HAP-1 (cell line): ENCODE measurements around the gene SLC30A10.
"Not testable (repeated sequence)": the region's sequence is repeated elsewhere in the genome, so short reads cannot be mapped to it uniquely, and the experiment has no call there.

Experiments used
- DNase-seq, 2 experiments: peaks; one replicate each; pipeline ENCODE4 v3.0.0-alpha.2; 2016 to 2020; ENCODE audit warnings: low spot score in 2 of 2
- H3K27me3 ChIP-seq: fragments of 250-450 bp; sonication (Bioruptor Pico); 2 replicates; pipeline ENCODE4 v1.5.1; 2020; ENCODE audit warnings: low read depth, mild to moderate bottlenecking, moderate library complexity
- H3K36me3 ChIP-seq: fragments of 250-450 bp; sonication (Bioruptor Pico); replicated peaks from 2 replicates; pipeline ENCODE4 v1.5.1; 2020; ENCODE audit warnings: mild to moderate bottlenecking
- H3K4me1 ChIP-seq: fragments of 250-450 bp; sonication (Bioruptor Pico); 2 replicates; pipeline ENCODE4 v1.5.1; 2020; ENCODE audit warnings: mild to moderate bottlenecking
- H3K4me3 ChIP-seq: fragments of 250-450 bp; sonication (Bioruptor Pico); 2 replicates; pipeline ENCODE4 v1.5.1; 2020; ENCODE audit warnings: mild to moderate bottlenecking, moderate library complexity
- H3K9me3 ChIP-seq: fragments of 250-450 bp; sonication (Bioruptor Pico); 2 replicates; pipeline ENCODE4 v1.5.1; 2020; ENCODE audit warnings: mild to moderate bottlenecking, moderate library complexity
- in situ Hi-C: fragments of 300-500 bp; cut with MboI; formaldehyde crosslinking; loops from 3 replicates; pipeline ENCODE4 v1.14.3; 2020; ENCODE audit warnings: low sequenced_read_pairs, inconsistent platforms, mixed read lengths

Gene SLC30A10

DNA sequence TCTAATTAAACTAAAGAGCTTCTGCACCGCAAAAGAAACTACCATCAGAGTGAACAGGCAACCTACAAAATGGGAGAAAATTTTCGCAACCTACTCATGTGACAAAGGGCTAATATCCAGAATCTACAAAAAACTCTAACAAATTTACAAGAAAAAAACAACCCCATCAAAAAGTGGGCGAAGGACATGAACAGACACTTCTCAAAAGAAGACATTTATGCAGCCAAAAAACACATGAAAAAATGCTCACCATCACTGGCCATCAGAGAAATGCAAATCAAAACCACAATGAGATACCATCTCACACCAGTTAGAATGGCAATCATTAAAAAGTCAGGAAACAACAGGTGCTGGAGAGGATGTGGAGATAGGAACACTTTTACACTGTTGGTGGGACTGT lies 20.4 kb upstream of the SLC30A10 start:
- H3K9me3 ChIP-seq, H3K27me3 ChIP-seq, DNase-seq, H3K4me1 ChIP-seq, in situ Hi-C loops, H3K36me3 ChIP-seq, H3K4me3 ChIP-seq: not testable (repeated sequence)

DNA sequence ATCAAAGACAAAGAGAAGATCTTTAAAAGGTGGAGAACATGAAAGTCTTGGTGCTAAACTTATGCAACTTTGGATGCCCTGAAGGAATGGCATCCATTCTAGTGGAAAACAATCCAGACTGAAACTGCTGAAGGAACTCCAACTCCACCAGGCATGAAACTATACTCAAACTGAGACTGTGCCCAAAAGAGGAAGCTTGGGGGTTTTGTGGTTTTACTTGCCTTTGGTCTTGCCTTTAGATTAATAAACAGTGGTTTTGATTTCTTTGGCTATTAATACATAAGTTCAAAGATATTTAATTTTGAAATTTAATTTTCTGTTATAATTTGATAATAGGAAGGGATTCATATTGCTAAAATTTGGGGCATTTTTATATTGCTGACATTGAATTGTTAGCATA lies 17.4 kb upstream of the SLC30A10 start:
- Histone ChIP-seq H3K27me3 (peaks cover 5% of the 10 kb centered on the region), H3K4me3 (no peak overlapping the region), H3K36me3 (no peaks in the 10 kb centered on the region), H3K4me1 (no peaks in the 10 kb centered on the region), H3K9me3 (no peaks in the 10 kb centered on the region; the same call in 1 of the 2 replicates)
- in situ Hi-C loops = no loop called here
- DNase-seq = no peak

DNA sequence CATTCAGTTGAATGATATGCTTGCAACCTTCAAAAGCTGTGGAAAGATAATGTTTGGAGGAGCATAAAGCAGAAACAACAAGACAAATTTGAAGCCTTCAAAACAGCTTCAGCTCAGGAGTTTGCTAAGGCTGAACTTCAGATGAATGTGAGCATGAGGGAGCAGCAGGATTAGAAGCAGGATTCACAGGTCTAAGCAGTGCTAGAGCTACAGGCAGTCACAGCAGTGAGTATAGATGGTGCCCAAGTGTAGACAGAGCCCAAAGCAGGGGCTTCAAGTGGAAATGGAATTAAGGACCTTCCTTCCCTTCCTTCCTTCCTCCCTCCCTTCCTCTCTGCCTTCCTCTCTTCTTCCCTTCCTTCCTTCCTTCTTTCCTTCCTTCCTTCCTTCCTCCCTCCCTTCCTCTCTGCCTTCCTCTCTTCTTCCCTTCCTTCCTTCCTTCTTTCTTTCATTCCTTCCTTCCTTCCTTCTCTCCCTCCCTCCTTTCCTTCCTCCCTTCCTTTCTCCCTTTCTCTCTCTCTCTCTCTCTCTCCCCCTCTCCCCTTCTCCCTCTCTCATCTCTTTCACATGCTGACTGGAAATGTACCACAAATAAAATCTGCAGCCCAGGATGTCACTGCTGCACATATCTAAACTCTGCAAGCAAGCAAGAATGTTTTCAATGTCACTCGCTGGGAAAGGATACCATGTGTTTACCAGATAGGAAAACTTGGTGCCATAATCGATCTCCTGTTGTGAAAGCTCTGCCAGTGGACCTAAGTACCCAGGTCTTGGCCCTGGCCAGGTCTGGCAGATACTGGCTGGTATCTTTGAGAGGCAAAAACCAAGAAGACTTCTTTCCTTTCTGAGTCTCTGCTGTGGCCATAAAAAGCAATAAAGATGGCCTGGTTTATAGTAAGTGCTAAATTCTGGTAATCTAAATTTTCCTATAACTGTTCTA lies 13.1 kb upstream of the SLC30A10 start:
- no peaks in the 10 kb centered on the region; the same call in 1 of the 2 replicates for H3K9me3 ChIP-seq
- no peak overlapping the region for H3K4me3 ChIP-seq
- H3K36me3 ChIP-seq = no peaks in the 10 kb centered on the region
- in situ Hi-C loops = no loop called here
- H3K4me1 ChIP-seq = no peaks in the 10 kb centered on the region
- peaks cover 5% of the 10 kb centered on the region for H3K27me3 ChIP-seq
- DNase-seq = no peak

DNA sequence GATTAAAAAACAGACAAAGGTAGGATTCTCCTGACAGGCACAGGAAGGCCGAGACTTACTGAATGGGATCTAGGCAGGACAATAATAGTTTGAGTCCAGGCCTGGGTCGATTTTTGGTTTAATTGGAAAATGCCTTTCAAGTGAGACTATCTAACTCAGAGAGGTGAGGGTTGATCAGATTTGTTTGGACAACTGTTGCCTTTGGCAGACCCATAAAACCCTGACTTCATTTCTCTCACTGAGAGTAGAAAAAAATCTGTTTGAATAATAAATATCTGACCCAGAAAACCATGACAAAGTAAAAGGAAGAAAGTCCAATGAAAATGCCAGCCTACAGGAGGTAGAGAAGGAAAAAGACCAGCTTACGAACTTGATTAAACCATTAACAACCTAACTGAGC lies 12.3 kb upstream of the SLC30A10 start:
- Histone ChIP-seq H3K27me3 (peaks cover 10% of the 10 kb centered on the region), H3K4me3 (no peak overlapping the region), H3K36me3 (no peaks in the 10 kb centered on the region), H3K4me1 (no peaks in the 10 kb centered on the region), H3K9me3 (no peaks in the 10 kb centered on the region; the same call in 1 of the 2 replicates)
- DNase-seq = no peak
- in situ Hi-C loops = no loop called here

DNA sequence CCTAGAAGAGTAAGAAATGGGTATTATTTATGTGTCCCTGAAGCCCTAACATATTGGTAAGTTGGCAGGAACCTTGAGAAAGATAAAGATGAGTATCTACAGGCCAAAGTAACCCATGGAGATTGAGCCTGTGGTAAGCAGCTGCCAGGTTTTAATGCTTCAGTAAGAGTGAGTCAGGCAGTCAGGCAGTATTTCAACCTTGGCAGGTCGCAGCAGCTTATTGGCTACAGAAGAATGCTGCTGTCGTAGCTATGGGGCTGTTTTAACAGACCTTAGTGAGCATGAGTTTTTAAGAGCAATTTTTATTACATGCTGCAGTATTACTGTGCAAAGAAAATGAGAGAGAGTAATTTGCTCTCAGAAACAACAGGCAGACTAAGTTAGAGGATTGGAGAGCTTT lies 10.3 kb upstream of the SLC30A10 start:
- H3K4me1 ChIP-seq = no peaks in the 10 kb centered on the region
- no peak for DNase-seq
- H3K27me3 ChIP-seq = peaks cover 10% of the 10 kb centered on the region

DNA sequence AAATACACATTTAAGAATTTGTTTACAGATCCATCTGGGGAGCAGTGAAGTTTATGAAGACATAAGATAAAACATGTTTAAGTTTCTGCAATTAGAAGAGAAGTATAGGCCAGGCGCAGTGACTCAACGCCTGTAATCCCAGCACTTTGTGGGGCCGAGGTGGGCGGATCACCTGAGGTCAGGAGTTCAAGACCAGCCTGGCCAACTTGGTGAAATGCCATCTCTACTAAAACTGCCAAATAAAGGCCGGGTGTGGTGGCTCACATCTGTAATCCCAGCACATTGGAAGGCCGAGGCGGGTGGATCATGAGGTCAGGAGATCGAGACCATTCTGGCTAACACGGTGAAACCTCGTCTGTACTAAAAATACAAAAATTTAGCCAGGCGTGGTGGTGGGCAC lies 5.4 kb upstream of the SLC30A10 start:
- in situ Hi-C loops, H3K4me3 ChIP-seq, H3K4me1 ChIP-seq, H3K27me3 ChIP-seq, H3K9me3 ChIP-seq, DNase-seq, H3K36me3 ChIP-seq: not testable (repeated sequence)

More for the DNA sequence above, 10.3 kb upstream of the SLC30A10 start:
- in situ Hi-C loops = no loop called here
- no peak overlapping the region for H3K4me3 ChIP-seq
- H3K9me3 ChIP-seq = no peaks in the 10 kb centered on the region; the same call in 1 of the 2 replicates
- H3K36me3 ChIP-seq = no peaks in the 10 kb centered on the region

DNA sequence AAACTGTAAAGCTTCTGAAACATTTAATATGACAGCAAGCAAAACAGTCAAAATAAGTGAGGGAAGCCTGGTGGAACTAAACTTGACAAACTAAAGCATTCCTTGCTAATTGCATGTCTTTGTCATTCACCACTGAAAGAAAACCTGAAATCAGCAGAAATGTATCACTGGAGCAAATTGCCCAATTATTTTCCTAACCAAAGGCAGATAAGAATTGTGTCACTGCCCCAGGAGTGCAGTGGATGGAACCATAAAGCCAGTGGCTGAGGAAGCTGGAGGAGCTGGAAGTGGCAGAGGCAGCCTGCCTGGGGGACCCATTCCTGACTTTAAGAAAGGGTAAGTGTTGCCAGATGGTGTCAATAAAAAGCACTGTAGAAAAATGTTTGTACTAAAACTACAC lies 2.7 kb upstream of the SLC30A10 start:
- Histone ChIP-seq H3K27me3 (peaks cover 2% of the 10 kb centered on the region; the same call in 1 of the 2 replicates), H3K36me3 (no peaks in the 10 kb centered on the region), H3K4me1 (0 out of 2 replicates have a peak, but pooled peaks cover 2% of the 10 kb centered on the region), H3K4me3 (no peak overlapping the region), H3K9me3 (no peaks in the 10 kb centered on the region)
- DNase-seq = no peak
- in situ Hi-C loops = no loop called here

DNA sequence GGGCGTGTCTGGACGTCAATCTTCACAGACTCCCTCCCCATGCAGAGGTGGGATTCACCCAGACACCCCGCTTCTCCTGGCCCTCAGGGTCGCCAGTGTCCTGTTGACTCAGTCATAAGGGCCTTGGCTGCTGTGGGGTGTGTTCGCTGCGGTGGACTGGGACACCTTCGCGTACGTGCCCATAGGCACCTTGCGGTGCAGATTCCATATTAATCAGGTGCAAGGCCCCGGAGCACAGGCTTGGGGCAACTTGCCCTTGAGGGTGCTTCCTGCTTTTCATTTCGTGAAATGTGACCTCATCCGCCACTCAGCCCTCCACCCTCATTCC lies 398 bp upstream of the SLC30A10 start:
- 0 out of 2 replicates have a peak, but pooled peaks cover 2% of the 10 kb centered on the region for H3K4me1 ChIP-seq
- no peaks in the 10 kb centered on the region for H3K36me3 ChIP-seq
- in situ Hi-C loops = no loop called here
- no peak for DNase-seq
- peaks cover 3% of the 10 kb centered on the region; the same call in 1 of the 2 replicates for H3K27me3 ChIP-seq
- no peak overlapping the region for H3K4me3 ChIP-seq
- H3K9me3 ChIP-seq = no peaks in the 10 kb centered on the region

DNA sequence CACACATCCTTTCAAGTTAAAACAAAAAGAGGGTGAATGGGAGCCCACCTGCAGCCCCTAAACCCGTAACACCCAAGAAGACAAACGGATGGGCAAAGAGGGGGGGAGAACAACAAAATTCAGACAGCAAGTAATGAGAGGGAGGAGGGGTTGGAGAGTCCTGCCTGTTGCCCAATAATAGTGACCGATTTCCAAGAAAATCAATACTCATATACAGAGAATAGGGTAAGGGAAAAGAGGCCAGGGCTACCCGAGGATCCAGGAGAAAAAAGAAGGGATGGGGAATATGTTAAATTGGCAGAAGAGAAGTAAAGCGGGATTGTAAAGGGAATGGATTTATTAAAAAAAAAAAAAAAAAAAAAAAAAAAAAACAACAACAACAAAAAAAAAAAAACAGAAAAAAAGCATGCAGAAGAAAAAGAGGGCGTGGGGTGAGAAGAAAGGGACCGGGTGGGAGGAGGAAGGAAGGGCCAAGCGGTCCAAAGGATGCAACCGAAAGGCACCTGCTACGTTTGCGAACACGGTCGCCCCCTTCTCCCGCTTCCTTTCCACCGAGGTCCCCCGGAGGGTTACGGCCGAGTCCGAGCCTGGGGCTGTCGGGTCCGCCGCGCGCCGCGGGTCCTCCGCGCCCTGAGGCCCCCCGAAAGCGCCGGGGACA lies 930 bp downstream of the SLC30A10 start:
- peaks cover 3% of the 10 kb centered on the region; the same call in 1 of the 2 replicates for H3K27me3 ChIP-seq
- DNase-seq = no peak
- peak overlapping the region; percentile 34 for H3K4me3 ChIP-seq
- in situ Hi-C loops = no loop called here
- 0 out of 2 replicates have a peak, but pooled peaks cover 4% of the 10 kb centered on the region for H3K4me1 ChIP-seq
- H3K9me3 ChIP-seq = no peaks in the 10 kb centered on the region
- H3K36me3 ChIP-seq = no peaks in the 10 kb centered on the region

DNA sequence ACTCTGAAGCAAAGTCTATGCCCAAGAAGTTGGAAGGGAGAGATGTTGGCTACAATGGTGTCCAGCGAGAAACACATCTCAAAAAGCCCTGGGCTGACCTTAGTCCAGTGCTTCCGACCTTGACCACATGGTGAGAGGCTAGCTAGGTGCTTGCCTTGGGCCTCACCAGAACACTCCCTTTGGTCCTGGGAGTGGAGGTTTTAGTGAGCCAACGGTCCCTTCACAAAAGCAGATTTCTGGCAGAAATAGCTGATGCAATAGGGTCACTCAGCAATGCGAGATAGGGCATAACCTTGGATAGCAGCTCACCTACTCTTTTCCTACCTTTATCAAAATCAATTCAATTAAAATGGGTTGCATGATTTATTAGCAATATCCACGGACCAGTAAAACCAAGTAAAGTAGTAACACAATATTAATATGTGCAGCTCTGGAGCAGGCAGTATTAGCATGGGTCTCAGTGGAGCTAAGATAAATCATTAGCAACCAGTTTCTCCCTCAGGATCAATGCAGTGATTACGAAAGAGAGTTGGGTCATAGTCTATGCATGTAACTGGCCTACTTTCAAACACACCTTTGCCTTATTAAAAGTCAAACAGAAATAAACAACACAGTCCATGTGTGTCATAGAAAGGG lies 1.9 kb downstream of the SLC30A10 start:
- Histone ChIP-seq H3K9me3 (no peaks in the 10 kb centered on the region), H3K4me3 (no peak overlapping the region), H3K27me3 (peaks cover 3% of the 10 kb centered on the region; the same call in 1 of the 2 replicates), H3K4me1 (0 out of 2 replicates have a peak, but pooled peaks cover 4% of the 10 kb centered on the region), H3K36me3 (no peaks in the 10 kb centered on the region)
- in situ Hi-C loops = no loop called here
- no peak for DNase-seq

DNA sequence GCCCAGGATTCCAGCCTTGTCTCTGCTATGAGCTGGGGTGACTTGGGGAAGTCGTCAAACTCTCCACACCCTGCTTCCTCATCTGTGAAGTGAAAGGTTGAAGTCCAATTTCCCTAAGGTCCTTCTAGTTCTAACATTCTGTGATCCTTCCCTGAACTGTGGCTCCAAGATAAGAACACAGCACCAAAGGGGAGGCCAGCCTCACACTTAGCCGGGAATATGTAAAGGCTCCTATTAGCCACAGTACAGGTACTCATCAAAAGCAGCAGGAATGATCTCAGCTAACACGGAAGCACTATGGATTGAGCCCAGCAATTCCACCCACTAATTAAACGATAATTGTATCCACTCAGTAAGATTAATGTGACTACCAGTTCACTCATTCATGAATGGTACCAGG lies 4.0 kb downstream of the SLC30A10 start:
- no peak overlapping the region for H3K4me3 ChIP-seq
- peaks cover 3% of the 10 kb centered on the region; the same call in 1 of the 2 replicates for H3K27me3 ChIP-seq
- 0 out of 2 replicates have a peak, but pooled peaks cover 4% of the 10 kb centered on the region for H3K4me1 ChIP-seq
- in situ Hi-C loops = no loop called here
- no peaks in the 10 kb centered on the region for H3K36me3 ChIP-seq
- no peaks in the 10 kb centered on the region for H3K9me3 ChIP-seq
- no peak for DNase-seq

DNA sequence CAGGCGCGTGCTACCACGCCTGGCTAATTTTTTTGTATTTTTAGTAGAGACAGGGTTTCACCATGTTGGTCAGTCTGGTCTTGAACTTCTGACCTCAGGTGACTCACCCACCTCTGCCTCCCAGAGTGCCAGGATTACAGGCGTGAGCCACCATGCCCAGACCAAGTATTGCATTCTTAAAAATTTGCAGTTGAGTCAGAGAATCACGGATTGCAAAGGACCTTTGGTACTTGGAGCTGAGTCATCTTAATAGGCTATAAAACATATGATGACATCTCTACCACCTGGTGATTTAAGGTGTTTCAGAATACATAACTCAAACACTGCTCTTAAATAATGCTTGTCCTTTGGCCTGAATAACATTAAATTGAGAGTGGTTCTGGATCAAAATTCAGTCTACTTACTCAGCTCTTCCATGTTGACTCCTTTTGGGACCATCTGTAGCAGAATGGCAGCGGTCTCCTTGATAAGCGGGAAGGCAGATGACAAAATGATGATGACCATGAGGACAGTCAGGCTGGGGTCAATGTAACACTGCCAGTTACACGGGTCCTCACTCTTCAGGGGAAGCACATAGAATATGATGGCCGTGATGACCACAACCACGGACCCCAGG lies 10.4 kb downstream of the SLC30A10 start:
- H3K4me3 ChIP-seq = no peak overlapping the region
- no peaks in the 10 kb centered on the region for H3K9me3 ChIP-seq
- H3K27me3 ChIP-seq = no peaks in the 10 kb centered on the region; the same call in 1 of the 2 replicates
- no peaks in the 10 kb centered on the region for H3K4me1 ChIP-seq
- no peak for DNase-seq
- H3K36me3 ChIP-seq = no peaks in the 10 kb centered on the region
- in situ Hi-C loops = no loop called here

DNA sequence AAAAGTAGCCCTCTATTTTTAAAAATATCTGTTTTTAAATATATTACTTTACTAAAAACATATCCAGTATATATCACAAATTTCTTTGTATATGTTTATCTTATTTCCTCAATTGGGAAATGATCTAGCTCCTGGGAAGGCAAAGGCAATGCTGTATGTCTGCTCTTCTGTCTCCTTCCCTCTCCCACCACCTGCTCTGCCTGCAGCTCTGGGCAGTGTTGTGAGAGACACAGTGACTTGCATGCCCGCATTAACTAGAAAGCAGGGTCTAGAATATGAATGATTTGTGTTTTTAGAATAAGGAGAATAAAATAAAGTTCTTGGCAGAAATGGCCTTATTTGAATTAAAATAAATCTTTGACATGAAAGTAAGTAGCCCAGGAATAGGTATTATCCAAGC lies 11.1 kb downstream of the SLC30A10 start:
- Histone ChIP-seq H3K4me1 (no peaks in the 10 kb centered on the region), H3K4me3 (no peak overlapping the region), H3K27me3 (no peaks in the 10 kb centered on the region; the same call in 1 of the 2 replicates), H3K36me3 (no peaks in the 10 kb centered on the region), H3K9me3 (no peaks in the 10 kb centered on the region)
- DNase-seq = no peak
- in situ Hi-C loops = no loop called here
